ENCODE data around the gene HECW1. TPM values are rescaled to one million over a fixed set of nuclear protein-coding genes. Genes with fewer than 3 reads are reported as not detected.
A peak's percentile ranks its signal among the peaks of the same experiment; 100 is the strongest.

The HECW1 gene
- total RNA-seq, 2 experiments from 2014 or later = not detected

DNA sequence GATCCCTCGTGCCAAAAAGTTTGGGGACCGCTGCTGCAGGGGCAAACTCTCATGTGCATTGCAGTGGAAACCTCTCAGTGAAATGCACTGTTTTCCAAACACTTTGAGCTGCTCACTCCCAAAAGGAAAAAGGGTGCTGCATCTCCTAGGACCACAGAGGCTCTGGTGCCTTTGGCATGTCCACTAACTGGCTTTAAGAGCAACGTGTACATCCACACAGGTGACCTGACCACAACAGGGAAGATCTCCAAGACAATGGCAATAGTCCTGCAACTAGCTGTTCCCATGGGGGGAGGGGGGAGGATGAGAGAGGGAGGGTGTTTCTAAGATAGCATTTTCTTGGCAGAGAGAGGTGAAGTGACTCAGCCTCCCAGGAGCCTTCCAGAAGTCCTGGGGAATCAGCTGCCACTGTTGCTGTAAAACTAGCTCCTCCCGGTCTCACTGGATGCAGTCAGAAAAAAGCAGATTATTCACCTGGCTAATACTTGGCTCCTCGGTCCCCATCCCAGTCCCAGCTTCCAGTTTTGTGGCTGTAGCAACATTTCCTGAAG, 181.7 kb downstream of the HECW1 start:
- CTCF ChIA-PET = no interaction called here

DNA sequence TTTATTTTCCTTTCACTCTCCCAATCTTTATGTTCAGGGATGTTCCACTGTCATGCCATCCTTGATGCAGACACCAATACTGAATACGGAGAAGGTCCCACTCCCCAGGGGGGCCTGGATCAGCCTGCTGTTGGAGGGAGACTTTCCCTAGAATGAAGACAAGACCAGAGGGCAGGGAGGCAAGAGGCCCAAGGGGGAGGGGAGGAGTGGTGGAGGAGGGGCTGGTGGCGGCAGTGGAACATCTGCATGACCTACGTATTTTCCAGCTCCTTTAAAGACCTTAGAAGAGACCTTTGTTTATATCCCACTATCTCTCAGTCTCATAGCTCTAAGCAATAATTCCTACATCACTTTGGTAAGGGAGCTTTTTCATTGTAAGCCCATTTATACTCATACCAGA, 183.0 kb downstream of the HECW1 start:
- CTCF ChIA-PET = no interaction called here
- intact Hi-C loops (cut with micrococcal nuclease) = no loop called here
- DNase-seq = no peak
- Mint-ChIP-seq H3K4me1 (ENCODE audit: low read depth) (no peaks in the 10 kb centered on the region), H3K4me3 (no peak overlapping the region), H3K27me3 (ENCODE audit: low read depth) (peaks cover 2% of the 10 kb centered on the region), H3K27ac (no peak overlapping the region), H3K9me3 (peaks cover 9% of the 10 kb centered on the region), H3K36me3 (ENCODE audit: low read depth) (no peaks in the 10 kb centered on the region)

More for the DNA sequence above, 181.7 kb downstream of the HECW1 start:
- Mint-ChIP-seq H3K4me1 (ENCODE audit: low read depth) (no peaks in the 10 kb centered on the region), H3K4me3 (no peak overlapping the region), H3K27me3 (ENCODE audit: low read depth) (peaks cover 2% of the 10 kb centered on the region), H3K9me3 (peaks cover 13% of the 10 kb centered on the region), H3K36me3 (ENCODE audit: low read depth) (no peaks in the 10 kb centered on the region), H3K27ac (no peak overlapping the region)
- intact Hi-C loops (cut with micrococcal nuclease) = no loop called here
- no peak for DNase-seq

DNA sequence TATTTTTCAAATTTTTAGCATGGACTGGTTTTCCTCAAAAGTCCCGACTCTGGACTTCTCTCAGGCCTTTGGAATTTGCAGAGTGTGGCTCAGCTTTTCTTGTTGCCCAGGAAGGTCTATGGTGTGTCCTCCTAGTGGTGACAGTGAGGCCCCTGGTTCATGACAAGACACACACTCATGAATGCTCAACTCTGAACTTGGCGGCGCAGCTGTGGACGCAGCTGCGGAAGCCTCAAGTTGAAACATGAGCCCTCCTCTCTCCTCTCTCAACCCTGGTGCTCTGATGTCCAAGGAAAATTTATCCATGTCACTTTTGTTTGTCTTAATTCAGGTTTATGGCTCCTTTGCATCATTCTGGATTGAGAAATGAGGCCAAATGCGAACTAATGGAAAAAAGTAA, 183.9 kb downstream of the HECW1 start:
- Mint-ChIP-seq H3K4me3 (no peak overlapping the region), H3K36me3 (ENCODE audit: low read depth) (no peaks in the 10 kb centered on the region), H3K27ac (no peak overlapping the region), H3K4me1 (ENCODE audit: low read depth) (no peaks in the 10 kb centered on the region), H3K27me3 (ENCODE audit: low read depth) (peaks cover 2% of the 10 kb centered on the region), H3K9me3 (peaks cover 2% of the 10 kb centered on the region)
- CTCF ChIA-PET = interaction anchor here (0.6 to 0.8 kb wide), 2 partner anchors 34 to 461 kb away, joined by 3 to 4 read pairs; no protein-coding TSS in a partner anchor
- DNase-seq = no peak
- intact Hi-C loops (cut with micrococcal nuclease) = no loop called here

DNA sequence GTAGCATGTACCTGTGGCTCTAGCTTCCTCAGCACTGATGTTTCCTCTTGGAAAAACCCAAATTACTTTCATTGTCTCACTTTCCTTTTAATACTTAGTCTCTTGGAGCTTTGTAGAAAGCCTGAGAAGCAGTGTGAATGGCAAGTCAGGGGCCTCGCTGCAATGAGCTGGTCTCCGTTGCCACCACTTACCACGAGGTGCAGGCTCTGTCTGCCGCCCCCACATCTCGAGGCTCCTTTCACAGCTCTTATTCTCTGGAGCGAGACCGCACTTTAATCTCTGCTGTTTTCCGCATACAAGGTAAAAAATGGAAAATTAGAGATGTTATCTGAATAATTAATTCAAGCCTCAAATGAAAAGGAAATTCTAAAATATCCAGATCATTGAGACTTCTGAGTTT, 186.2 kb downstream of the HECW1 start:
- no peak overlapping the region for H3K4me3 Mint-ChIP-seq
- intact Hi-C loops (cut with micrococcal nuclease) = no loop called here
- CTCF ChIA-PET = no interaction called here
- no peak overlapping the region for H3K27ac Mint-ChIP-seq
- no peaks in the 10 kb centered on the region for H3K9me3 Mint-ChIP-seq
- H3K27me3 Mint-ChIP-seq (ENCODE audit: low read depth) = no peaks in the 10 kb centered on the region
- H3K36me3 Mint-ChIP-seq (ENCODE audit: low read depth) = no peaks in the 10 kb centered on the region
- DNase-seq = no peak
- peaks cover 18% of the 10 kb centered on the region for H3K4me1 Mint-ChIP-seq (ENCODE audit: low read depth)

DNA sequence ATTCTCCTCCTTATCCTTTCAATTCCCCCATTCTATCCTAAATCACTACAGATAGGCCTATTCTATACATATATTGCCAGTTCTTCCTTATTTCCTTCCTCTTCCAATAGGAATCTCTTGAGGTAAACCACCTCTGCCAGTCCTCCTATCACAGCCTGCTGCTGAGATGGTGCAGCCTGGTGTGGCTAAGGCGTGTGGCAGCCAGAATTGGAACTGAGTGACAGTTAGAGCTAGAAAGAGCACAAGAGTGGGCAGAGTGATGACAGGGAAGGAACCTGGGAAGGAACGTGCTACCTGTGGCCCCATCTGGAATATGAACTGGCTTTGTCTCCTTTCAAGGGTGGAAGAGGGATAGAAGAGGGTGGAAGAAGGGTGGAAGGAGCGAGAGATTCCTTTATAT, 187.7 kb downstream of the HECW1 start:
- intact Hi-C loops (cut with micrococcal nuclease) = loop anchor here (5.0 to 10.0 kb wide), 6 partner anchors 137 to 565 kb away; partner anchors contain the start of genes C7orf25, COA1, MRPS24 and STK17A
- H3K4me3 Mint-ChIP-seq = no peak overlapping the region
- no peaks in the 10 kb centered on the region for H3K36me3 Mint-ChIP-seq (ENCODE audit: low read depth)
- no peak for DNase-seq
- no peaks in the 10 kb centered on the region for H3K9me3 Mint-ChIP-seq
- H3K4me1 Mint-ChIP-seq (ENCODE audit: low read depth) = peaks cover 32% of the 10 kb centered on the region
- H3K27ac Mint-ChIP-seq = no peak overlapping the region
- CTCF ChIA-PET = interaction anchor here (1.2 kb wide), 1 partner anchor 38 kb away, joined by 3 read pairs; no protein-coding TSS in a partner anchor
- no peaks in the 10 kb centered on the region for H3K27me3 Mint-ChIP-seq (ENCODE audit: low read depth)

DNA sequence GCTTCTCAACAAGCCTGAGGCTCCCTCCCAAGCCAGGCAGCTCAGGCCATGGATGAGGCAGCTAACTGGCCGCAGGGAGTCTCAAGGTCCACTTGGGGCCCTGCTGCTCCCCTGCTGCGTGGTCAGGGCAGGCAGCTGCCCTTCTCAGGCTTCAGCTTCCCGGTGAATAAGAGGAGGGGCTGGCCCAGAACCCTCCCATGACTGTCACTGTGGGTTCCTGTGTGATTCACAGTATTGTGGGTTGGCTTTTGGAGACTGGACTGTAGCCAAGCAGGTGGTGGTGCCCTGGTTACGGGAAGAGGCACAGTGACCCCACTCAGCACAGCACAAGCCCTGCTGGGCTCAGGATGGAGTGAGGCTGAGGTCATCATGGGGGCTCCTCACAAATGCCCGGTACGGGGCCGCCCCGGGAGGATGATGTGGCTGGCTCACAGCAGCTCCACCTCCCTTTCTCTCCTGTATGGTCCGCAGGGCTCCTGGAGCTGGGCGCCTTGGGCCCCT, 189.8 kb downstream of the HECW1 start:
- no peaks in the 10 kb centered on the region for H3K9me3 Mint-ChIP-seq
- CTCF ChIA-PET = interaction anchor here (0.8 kb wide), 1 partner anchor 16 kb away, joined by 4 read pairs; no protein-coding TSS in a partner anchor
- no peaks in the 10 kb centered on the region for H3K36me3 Mint-ChIP-seq (ENCODE audit: low read depth)
- intact Hi-C loops (cut with micrococcal nuclease) = loop anchor here (2.0 to 10.0 kb wide), 8 partner anchors 135 to 1421 kb away; partner anchors contain the start of genes C7orf25, COA1, MRPL32 and MRPS24
- DNase-seq = peak; percentile 73
- no peak overlapping the region for H3K4me3 Mint-ChIP-seq
- no peak overlapping the region for H3K27ac Mint-ChIP-seq
- peaks cover 36% of the 10 kb centered on the region for H3K4me1 Mint-ChIP-seq (ENCODE audit: low read depth)
- H3K27me3 Mint-ChIP-seq (ENCODE audit: low read depth) = no peaks in the 10 kb centered on the region

DNA sequence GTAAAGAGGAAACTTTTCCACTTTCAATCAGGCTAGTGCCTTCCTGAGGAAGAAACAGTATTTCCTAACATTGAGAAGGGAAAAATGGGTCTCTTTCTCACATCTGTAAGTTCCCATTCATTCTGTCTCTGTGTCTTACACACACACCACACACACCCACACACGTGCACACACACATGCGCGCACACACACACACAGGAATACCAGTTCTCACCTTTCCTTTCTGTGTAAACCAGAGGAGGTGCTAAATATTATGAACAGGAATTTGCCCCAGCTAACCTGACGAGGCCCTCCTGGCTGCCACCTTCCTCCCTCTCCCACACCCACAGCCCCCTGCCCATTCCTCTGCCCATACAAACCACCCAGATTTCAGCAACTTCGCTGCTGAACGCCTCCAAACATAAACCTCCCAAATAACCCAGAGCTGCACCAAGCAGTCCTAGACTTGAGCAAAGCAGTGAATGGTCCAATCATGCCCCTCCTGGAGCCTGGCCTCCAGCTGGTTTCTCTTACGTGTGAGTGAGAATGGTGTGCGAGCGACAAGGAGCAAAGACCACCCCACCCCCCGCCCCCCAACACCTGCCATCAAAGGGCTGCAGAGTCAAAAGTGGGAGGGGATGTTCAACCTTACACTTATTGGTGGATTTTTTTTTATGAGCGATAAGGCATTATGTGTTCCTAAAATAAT, 190.5 kb downstream of the HECW1 start:
- intact Hi-C loops (cut with micrococcal nuclease) = loop anchor here (1.0 to 10.0 kb wide), 9 partner anchors 134 to 1422 kb away; partner anchors contain the start of genes C7orf25, COA1, MRPL32 and MRPS24
- CTCF ChIA-PET = interaction anchor here (0.7 kb wide), 1 partner anchor 50 kb away, joined by 6 read pairs; no protein-coding TSS in a partner anchor
- peaks cover 36% of the 10 kb centered on the region for H3K4me1 Mint-ChIP-seq (ENCODE audit: low read depth)
- no peaks in the 10 kb centered on the region for H3K36me3 Mint-ChIP-seq (ENCODE audit: low read depth)
- no peaks in the 10 kb centered on the region for H3K9me3 Mint-ChIP-seq
- DNase-seq = peak; percentile 28
- H3K27me3 Mint-ChIP-seq (ENCODE audit: low read depth) = no peaks in the 10 kb centered on the region
- H3K4me3 Mint-ChIP-seq = no peak overlapping the region
- peak overlapping the region; percentile 8 for H3K27ac Mint-ChIP-seq

DNA sequence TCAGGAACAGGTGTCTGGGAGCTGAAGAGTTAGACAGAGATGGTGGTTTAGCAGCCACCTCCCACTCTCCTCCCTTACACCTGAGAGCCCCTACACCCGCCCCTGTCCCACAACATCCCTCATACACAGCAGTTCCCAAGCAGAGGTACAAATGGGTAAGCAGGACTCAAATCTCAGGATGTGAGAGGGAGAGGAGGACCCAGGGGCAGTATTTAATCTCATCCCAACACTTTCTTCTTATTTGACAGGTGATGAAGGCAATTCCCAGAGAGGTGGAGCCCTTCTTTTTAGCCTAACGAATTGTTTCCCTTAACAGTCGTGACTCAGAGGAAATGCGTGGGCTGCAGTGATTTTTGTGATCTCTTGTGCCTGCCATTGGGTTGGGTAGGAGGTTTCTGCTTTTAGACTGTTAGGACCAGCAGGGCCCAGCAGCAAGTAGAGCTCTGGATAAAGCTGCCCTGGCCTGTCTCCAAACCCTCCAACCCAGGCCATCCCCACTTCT, 191.3 kb downstream of the HECW1 start:
- Mint-ChIP-seq H3K9me3 (no peaks in the 10 kb centered on the region), H3K4me3 (no peak overlapping the region), H3K4me1 (ENCODE audit: low read depth) (peaks cover 36% of the 10 kb centered on the region), H3K27ac (peak overlapping the region; percentile 68), H3K27me3 (ENCODE audit: low read depth) (no peaks in the 10 kb centered on the region), H3K36me3 (ENCODE audit: low read depth) (no peaks in the 10 kb centered on the region)
- peak; percentile 89 for DNase-seq
- intact Hi-C loops (cut with micrococcal nuclease) = loop anchor here (1.0 to 10.0 kb wide), 10 partner anchors 11 to 1423 kb away; partner anchors contain the start of genes C7orf25, COA1, MRPL32 and MRPS24
- CTCF ChIA-PET = interaction anchor here (1.6 kb wide), 1 partner anchor 536 kb away, joined by 5 read pairs; no protein-coding TSS in a partner anchor

DNA sequence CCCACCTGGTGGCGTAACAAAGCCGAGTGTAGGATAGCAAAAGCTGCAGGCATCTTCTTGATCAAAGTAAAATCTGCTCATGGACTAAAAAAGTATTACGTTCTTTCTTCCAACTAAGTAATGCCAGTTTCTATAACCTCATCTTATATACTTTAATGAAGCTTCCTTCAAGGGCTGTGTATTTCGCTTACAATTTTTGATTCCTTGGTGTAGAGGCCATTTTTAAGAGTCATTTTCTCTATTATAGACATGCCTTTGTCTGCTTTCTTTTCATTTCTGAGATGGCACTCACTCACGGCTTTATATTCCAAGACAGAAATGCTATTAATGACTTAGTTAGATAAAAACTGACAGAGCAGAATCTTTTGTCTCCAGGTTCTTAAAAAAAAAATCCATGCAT, 194.0 kb downstream of the HECW1 start:
- H3K4me3 Mint-ChIP-seq = no peak overlapping the region
- intact Hi-C loops (cut with micrococcal nuclease) = loop anchor here (10.0 kb wide), 2 partner anchors 278 to 558 kb away; partner anchors contain the start of genes MRPS24 and STK17A

DNA sequence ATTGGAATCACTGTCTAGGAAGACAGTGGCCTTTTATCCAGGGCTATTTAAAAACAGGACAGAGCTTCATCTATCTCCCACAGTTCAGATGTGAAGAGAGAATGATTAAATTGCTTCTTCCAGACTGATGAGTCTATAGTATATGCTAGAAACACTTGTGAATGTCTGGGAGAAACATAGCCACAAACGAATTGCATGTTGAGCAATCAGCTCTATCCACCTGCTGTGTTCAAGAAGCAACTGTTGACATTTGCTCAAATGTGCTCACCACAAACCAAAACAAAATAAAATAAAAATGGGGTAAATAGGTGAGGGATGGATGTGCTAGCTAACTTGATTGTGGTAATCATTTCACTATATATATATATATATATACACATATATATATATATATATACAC, 195.1 kb downstream of the HECW1 start:
- no peaks in the 10 kb centered on the region for H3K36me3 Mint-ChIP-seq (ENCODE audit: low read depth)
- intact Hi-C loops (cut with micrococcal nuclease) = loop anchor here (10.0 kb wide), 2 partner anchors 277 to 557 kb away; partner anchors contain the start of genes MRPS24 and STK17A
- CTCF ChIA-PET = interaction anchor here (0.7 kb wide), 1 partner anchor 350 kb away, joined by 3 read pairs; no protein-coding TSS in a partner anchor
- H3K9me3 Mint-ChIP-seq = no peaks in the 10 kb centered on the region
- peaks cover 29% of the 10 kb centered on the region for H3K4me1 Mint-ChIP-seq (ENCODE audit: low read depth)
- H3K27ac Mint-ChIP-seq = no peak overlapping the region
- no peaks in the 10 kb centered on the region for H3K27me3 Mint-ChIP-seq (ENCODE audit: low read depth)
- DNase-seq = no peak
- no peak overlapping the region for H3K4me3 Mint-ChIP-seq

More for the DNA sequence above, 194.0 kb downstream of the HECW1 start:
- no peak overlapping the region for H3K27ac Mint-ChIP-seq
- DNase-seq = no peak
- CTCF ChIA-PET = interaction anchor here (0.6 to 2.0 kb wide), 4 partner anchors 8 to 310 kb away, joined by 3 to 7 read pairs (median 4); no protein-coding TSS in a partner anchor
- peaks cover 36% of the 10 kb centered on the region for H3K4me1 Mint-ChIP-seq (ENCODE audit: low read depth)
- no peaks in the 10 kb centered on the region for H3K9me3 Mint-ChIP-seq
- H3K27me3 Mint-ChIP-seq (ENCODE audit: low read depth) = no peaks in the 10 kb centered on the region
- no peaks in the 10 kb centered on the region for H3K36me3 Mint-ChIP-seq (ENCODE audit: low read depth)

DNA sequence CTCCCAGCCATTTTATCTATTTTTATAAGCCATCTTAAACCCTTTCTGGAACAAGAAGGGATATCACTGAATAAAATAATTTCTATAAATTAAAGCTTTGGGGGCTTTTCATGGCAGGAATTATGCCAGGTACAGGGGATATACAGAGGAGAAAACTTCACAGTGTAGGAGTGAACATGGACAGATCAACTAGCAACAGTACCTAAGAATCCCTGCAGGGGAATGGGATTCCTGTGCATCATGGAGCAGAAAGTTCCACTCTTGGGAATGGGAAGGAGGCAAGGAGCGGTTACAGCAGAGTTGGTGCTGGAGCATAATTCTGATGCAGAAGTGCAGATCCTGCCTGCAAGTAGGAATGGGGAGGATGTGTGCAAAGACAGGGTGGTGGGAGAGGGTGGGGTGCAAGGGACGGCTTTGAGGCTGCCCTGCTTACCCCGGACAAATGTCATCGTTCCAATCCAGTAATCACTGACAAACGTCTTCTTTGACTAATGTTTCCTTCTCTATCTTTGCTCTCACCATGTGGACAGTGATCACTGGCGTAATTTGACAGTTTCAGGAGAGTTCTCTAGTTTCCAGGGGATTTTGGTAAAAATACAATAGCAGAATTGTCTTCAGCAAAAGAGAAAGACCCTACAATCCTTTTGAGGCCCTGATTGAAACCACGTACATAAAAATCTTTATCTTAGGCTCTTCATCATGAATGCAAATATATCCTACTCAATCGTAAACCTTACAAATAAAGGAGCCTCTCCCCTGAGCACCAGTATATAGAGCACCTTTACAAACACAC, 196.7 kb downstream of the HECW1 start:
- H3K9me3 Mint-ChIP-seq = no peaks in the 10 kb centered on the region
- H3K4me3 Mint-ChIP-seq = no peak overlapping the region
- no peaks in the 10 kb centered on the region for H3K36me3 Mint-ChIP-seq (ENCODE audit: low read depth)
- no peak overlapping the region for H3K27ac Mint-ChIP-seq
- no peaks in the 10 kb centered on the region for H3K27me3 Mint-ChIP-seq (ENCODE audit: low read depth)
- H3K4me1 Mint-ChIP-seq (ENCODE audit: low read depth) = peaks cover 21% of the 10 kb centered on the region
- no peak for DNase-seq
- CTCF ChIA-PET = no interaction called here
- intact Hi-C loops (cut with micrococcal nuclease) = loop anchor here (10.0 kb wide), 2 partner anchors 276 to 556 kb away; partner anchors contain the start of genes MRPS24 and STK17A

Measured in activated naive CD4-positive, alpha-beta T cell treated with anti-CD3 and anti-CD28 coated beads for 36 hours (primary cell).